GM21786 (cell line): ENCODE results near the gene ACD.

Source experiments
- ATAC-seq: cut with Tn5 transposase; IDR thresholded peaks from one replicate; pipeline ENCODE4 v1.9.1; 2021; ENCODE audit not compliant: unreplicated experiment

Gene ACD

DNA sequence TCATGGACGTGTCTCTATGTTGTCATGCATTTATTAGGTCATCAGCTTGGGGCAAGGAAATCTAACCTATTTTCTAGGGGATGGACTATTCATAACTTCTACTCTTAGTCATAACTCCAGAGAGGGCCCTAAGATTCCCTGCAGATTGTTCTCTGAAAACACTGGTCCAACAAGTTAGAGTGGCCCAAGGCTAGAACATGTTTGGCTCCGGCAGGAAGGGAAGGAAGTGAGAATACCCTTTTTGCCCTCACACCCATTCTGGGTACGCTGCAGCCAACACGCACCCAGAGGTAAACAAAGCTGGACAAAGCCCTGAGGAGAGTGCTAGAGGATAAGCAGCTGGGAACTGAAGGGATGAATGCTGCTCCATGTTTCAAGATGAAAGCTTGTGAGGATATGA is 16.5 kb upstream of the ACD start:
- no peak for ATAC-seq

DNA sequence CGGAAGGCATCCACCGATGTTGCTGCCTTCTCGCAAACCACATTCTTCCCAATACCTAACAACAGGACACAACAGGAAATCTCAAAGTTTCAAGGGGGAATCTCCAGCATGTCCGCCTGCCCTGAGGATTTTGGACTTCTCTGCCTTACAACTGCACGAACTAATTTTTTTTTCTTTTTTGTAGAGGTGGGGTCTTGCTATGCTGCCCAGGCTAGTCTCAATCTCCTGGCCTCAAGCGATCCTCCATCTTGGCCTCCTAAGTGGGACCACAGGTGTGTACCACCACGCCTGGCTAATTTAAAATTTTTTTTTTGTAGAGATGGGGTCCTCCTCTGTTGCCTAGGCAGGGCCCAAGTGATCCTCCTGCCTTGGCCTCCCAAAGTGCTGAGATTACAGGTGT is 15.9 kb upstream of the ACD start:
- no peak for ATAC-seq

GRCh38 chr16:67675579-67675935 is 15.5 kb upstream of the ACD start:
- ATAC-seq = no peak

GRCh38 chr16:67674851-67675578 is 15.0 kb upstream of the ACD start:
- ATAC-seq = no peak

GRCh38 chr16:67673712-67674580 is 13.9 kb upstream of the ACD start:
- no peak for ATAC-seq

GRCh38 chr16:67672739-67673662 is 12.9 kb upstream of the ACD start:
- ATAC-seq = no peak

GRCh38 chr16:67672306-67672705 is 12.2 kb upstream of the ACD start:
- no peak for ATAC-seq

- ATAC-seq = no peak
Measured at GRCh38 chr16:67669499-67670101, 9.5 kb upstream of the ACD start.

- no peak for ATAC-seq
Measured at GRCh38 chr16:67668495-67669157, 8.6 kb upstream of the ACD start.

DNA sequence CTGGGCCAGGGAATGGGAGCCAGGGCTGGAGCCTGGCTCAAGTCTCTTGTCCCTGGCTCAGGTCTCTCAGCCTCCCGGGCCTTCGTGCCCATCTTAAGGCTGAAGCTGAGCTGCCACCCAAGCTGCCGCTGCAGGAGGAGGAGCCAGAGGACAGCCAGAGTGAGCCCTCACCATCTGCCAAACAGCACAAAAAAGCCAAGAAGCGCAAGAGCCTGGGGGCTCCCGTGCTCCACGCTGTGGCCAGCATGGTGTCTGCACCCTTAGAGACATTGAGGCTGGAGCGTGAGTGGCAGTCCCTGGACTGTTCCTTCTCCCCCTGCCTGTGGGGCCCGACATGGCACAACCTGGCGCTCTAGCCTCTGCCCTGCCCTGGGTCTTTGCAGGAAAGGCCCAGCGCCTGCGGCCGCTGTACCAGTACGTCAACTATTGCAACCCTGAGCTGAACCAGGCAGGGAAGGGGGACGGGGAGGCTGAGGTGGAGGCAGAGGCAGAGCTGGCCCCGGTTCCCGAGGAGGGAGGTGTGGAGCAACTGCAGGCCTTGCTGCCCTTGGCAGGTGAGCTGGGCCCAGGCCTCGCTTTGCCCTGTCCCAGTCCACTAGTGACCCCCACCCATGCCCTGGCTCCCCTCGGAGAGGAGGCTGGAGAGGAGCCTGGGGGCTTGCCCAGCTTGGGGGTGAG is 7.9 kb upstream of the ACD start:
- ATAC-seq = peak; percentile 70

DNA sequence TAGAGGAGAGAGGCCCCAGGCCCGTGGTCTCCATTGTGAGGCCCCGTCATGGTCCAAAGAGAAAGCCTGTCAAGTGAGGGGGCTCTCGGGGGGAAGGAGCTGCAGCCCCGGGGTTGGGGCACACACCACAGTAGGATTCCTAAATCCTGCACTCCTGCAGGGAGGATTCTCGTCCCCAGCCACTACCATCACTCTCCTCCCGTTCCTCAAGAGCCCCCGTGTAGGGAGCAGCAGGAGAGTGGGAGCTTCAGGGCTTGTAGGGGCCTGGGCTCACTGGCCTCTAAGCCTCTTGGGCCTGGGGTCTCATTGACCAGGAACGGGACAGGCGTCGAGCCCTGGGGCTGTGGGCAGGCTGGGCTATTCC is 7.4 kb upstream of the ACD start:
- ATAC-seq = no peak

GRCh38 chr16:67666559-67667452 is 6.7 kb upstream of the ACD start, which contains the start of the genes C16orf86 and ENKD1:
Gene C16orf86 (plus strand): TSS chr16:67666814. CDS start chr16:67666971, 157 bp downstream.
Gene ENKD1 (minus strand): TSS chr16:67666750. CDS start chr16:67666442, 308 bp downstream.
- peak; percentile 50 for ATAC-seq

DNA sequence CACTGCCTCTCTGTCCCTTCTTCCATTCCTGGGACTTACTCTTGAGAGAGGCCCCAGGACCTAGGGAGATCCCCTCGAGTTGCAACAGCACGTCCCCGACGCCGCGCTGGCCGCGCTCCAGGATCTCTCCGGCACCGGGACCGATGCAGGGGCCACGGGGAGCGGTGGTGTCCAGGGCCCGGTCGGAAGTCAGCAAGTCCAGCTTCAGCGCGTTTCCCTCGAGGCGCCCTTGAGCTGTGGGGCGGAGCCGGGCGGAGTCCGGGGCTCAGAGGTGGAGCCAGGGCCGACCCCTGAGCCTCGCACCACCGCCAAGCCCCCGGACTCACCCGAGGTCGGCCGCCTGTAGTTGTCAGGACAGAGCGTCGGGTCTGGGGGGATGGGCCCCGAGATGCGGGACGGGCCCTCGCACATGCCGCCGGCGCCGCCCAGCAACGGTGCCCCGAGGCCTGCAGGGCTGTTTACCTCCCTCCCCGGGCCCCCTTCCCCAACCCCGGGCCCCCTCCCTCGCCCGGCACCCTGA is 6.0 kb upstream of the ACD start:
- no peak for ATAC-seq

GRCh38 chr16:67665598-67665997 is 5.5 kb upstream of the ACD start:
- no peak for ATAC-seq

DNA sequence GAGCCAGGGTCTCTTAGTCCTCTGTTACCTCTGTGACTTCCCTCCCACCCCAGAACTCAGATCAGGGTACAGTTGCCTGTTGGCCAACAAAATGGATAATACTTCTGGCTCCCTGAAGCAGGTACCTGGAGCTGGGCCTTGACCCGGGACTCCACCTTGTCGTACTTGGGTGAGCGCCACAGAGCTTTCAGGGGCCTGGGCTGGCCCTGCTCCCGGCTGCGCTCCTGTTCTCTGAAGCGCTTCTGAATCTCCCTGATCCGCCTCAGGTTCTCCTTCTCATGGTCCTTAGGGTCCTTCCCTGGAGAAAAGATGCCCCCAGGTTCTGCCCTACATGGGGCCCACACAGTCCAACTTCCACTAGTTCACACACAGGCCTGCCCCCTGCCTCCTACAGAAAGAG is 4.8 kb upstream of the ACD start:
- ATAC-seq = no peak

GRCh38 chr16:67664258-67664657 is 4.2 kb upstream of the ACD start:
- ATAC-seq = no peak

DNA sequence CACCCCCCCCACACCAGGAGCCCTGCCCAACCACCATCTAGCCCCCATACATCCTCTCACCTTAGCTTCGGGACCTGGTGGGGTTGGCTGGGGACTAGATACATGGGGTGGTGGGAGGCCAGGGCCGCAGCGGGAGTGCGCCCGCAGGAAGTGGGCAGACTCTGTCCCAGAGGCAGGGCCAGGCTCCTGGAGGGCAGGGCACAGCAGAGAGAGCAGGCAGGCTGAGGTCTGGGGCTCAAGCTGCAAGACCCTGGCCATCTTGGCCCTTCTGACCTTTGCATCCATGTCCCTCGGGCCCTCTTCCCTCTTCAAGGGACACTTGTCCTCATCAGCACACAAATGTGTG is 3.8 kb upstream of the ACD start:
- no peak for ATAC-seq

DNA sequence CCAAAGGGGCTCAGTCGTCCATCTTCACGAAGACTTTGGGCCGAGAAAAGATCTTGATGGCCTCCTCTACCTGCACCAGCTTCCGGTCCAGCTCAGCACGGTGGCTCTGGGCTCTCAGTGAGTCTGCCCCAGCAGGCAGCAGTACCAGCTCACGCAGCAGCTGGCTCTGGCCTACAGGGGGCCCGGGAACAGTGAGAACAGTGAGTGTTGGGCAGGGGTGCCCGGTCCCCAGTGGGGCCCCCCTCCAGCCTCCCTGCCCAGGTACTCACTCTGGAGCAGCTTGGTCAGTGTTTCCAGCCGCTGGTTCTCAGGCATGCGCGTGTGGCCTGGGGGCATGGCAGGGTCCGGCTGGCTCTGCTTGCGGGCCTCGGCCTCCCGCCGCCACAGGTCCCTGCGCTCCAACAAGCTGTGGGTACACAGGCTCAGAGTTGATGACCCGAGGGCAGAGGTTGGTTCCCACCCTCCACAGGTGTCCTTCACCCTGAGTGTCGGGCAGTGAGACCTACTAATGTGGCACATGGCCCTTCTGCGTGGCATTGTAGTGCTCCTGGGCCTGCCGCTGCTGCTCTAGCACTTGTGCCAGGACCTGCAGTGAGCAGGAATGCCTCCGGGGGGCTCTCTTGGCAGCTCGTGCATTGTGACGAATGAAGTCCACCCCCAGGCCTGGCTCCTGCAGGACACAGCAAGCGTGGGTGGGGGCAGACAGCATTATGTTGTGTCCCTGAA is 3.3 kb upstream of the ACD start:
- ATAC-seq = no peak
